Activated gamma-delta T cell (primary cell): ENCODE data around the gene MLLT6.

Experiments used
- DNase-seq: peaks from one replicate; lab custom pipeline; 2025; lab: John Stamatoyannopoulos, UW

The MLLT6 gene

DNA sequence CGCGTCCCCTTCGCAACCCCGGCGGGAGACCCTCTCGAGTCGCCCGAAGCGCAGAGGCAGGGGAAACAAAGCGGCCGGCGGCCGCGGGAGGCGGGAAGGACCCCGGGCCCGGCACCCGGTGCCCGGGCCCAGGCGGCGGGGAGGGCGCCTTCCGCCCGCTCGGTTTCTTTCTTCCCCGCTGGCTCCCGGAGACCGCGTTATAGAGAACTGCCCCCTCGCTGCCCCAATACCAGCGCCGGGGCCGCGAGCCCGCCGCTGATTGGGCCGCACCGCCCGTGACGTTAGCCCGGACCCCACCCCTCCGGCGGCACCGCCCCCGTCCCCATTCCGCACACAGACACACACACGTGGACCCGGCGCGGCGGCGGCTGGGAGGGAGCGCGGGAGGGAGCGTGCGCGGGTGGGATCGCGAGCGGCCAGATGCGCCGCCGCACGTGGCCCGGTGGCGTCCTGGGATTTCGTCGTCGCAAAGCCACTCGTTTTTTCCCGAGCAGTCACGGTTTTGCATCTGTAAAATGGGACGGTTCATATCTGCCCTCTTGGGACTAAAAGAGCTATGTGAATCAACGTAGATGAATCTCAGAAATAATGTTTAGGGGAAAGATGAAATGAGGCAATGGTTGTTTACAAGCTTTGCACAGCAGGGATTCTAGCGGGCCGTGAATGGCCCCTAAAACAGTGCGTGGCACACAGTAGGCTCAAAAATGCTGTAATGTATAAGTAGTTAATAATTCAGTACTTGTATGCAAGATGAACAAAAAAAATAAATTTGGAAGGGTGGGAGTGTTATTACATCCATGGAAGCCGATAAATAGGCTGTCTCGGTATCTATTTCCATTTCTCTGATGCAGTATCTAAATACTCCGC lies 30.1 kb upstream of the MLLT6 start, which contains the start of gene EPOP:
Gene EPOP, minus strand, starts transcription at position 209 of the 867 bp plus-strand sequence. CDS start 462 bp downstream, outside the sequence.
- peak; percentile 82 for DNase-seq

DNA sequence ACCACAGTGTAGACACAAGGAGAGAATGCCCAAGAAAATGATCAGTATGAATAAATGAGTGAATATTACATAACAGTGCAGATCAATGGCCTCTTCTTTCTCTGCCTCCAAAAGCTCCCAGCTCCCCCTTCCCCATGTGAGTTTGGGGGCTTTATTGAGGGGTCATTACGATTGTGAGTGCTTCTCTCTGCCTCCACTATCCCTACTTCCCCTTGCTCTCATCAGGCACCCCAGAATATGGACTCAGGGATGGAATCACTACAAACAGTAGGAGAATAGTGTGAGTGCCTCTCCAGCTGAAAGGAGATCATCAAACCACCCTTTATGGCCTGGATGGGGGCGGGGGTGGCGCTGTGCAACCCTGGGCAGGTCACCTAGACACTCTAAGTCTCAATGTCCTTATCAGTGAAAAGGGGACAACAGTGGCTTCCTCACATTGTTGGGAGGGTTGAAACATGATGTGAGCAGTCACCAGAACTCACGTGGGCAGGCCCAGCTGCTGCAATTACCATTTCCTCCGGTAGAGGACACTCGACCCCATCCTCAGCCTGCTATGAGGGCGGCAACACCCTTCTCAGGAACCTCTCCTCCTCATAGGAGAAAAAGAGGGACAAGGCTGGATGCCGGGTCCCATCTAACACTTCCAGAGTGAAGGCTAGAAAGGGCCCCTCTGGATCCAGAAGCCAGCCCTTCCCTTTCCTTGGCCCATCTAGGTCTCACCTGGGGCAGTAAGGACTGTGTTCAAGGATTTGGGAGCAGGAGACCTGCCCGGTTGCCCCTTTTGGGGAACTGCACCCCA lies 28.2 kb upstream of the MLLT6 start:
- DNase-seq: no peak

DNA sequence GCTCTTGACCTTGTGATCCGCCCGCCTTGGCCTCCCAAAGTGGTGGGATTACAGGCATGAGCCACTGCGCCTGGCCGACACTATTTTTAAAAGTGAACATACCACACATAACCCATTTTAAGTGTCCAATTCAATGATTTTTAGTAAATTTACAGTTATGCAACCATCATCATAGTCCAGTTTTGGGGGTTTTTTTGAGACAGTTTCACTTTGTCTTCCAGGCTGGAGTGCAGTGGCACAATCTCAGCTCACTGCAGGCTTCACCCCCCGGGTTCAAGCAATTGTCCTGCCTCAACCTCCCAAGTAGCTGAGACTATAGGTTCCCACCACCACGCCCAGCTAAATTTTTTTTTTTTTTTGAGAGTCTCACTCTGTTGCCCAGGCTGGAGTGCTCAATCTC lies 27.3 kb upstream of the MLLT6 start:
- DNase-seq: no peak

DNA sequence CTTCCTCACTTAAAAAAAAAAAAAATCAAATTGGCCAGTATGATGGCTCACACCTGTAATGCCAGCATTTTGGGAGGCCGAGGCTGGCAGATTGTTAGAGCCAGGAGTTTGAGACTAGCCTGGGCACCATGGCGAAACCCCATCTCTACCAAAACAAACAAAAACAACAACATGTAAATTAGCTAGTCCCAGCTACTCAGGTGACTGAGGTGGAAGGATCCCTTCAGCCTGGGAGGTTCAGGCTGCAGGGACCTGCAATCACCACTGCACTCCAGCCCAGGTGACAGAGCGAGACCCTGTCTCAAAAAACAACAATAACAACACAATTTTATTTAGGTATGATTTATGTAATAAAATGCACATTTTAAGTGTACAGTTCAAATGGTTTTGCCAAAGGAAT lies 24.0 kb upstream of the MLLT6 start:
- no peak for DNase-seq

DNA sequence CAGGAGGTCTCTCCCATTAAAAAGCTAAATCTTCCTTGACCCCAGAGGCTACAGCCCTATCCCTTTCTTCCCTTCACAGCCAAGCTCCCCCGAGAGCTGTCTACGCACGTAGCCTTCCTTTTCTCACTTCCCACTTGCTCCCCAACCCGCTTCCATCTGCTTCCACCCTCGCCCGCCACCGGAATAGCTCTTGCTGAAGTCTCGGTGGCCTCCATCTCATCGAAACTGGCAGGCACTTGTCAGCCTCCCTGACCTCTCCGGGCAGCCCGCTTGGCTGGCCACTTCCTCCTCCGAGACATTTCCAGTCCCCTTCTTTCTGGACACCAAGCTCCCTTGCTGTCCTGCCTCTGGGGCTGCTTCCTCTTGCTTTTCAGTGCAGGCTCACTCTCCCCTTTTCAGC lies 19.6 kb upstream of the MLLT6 start:
- DNase-seq: no peak

DNA sequence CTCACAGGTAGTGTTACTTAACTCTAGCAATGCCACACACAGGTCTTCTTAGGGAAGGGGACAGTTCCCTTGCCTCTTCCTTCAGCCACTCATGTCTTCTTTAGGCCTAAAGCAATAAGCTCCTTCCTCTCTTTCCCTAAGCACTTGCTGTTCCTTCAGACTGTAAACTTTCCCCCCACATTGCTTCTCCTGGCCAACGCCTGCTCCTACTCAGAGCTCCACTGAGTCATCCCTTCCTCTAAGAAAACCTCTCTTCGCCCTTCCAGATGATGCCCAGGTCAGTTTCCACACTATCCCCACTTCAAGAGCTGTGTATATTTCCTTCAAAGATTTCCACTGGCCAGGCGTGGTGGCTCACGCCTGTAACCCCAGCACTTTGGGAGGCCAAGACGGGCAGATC lies 17.8 kb upstream of the MLLT6 start:
- no peak for DNase-seq

DNA sequence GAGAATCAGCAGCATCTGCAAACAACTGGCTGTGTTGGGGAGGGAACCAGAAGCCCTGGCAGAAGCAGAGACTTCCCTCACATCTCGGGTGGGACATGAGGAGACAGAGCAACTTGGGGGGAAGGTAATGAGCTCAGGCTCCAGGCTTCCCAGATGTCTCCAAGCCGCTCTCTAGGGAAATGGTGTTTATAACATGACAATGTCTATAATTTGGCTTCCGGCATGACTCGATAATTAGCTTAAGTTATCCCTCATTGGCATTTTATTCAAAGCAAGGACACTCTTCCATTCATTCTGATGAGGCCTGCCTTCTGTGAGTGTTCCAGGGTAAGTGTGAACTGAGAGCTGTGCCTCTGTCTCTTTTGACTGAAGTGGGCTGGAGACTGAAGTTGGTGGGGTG lies 14.7 kb upstream of the MLLT6 start:
- DNase-seq: no peak

DNA sequence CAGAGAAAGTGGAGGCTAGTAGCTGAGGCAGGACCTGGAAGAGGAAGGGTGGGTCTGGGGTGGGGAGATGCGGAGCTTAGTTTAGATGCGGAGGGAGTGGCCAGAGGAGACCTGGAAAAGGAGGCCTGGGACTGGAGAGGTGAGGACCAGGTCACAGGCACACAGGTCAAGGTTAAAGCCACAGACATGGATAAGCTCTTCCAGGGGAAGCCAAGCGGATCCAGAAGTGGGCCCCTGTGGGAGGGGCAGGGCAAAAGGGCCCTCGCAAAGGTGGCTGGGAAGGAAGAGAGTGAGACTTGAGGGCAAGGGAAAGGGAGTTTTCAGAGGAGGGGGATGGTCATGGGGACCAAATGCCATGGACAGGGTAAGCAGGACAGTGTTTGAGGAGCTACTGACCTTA lies 13.9 kb upstream of the MLLT6 start:
- no peak for DNase-seq

DNA sequence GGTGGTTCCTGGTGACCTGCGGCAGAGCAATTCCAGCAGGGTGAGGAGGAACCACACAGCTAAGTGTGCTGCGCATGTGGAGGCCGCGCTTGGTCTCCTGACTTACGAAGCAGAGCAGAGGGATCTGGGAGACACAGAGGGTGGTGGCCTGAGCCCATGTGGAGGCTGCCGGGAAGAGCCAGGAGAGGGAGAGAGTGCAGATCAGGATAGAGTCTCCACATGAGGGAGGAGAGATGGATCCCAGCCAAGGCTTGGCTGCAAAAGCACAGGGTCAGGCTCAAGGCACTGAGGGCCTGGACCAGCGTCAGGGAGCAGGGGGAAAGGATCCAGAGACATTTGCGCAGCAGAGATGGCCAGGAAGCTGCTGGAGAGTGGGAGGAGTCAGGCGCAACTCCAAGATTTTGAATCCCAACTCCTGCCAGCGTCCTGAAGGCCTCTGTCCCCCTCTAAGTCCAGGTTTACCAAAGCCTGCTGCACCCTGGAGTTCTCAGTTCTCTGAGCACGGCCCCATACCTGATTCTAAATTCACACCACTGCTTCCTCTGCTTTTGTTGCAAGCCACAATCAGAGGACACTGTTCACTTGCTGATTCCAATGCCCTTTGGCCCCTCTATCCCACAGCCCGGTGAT lies 11.3 kb upstream of the MLLT6 start:
- no peak for DNase-seq

DNA sequence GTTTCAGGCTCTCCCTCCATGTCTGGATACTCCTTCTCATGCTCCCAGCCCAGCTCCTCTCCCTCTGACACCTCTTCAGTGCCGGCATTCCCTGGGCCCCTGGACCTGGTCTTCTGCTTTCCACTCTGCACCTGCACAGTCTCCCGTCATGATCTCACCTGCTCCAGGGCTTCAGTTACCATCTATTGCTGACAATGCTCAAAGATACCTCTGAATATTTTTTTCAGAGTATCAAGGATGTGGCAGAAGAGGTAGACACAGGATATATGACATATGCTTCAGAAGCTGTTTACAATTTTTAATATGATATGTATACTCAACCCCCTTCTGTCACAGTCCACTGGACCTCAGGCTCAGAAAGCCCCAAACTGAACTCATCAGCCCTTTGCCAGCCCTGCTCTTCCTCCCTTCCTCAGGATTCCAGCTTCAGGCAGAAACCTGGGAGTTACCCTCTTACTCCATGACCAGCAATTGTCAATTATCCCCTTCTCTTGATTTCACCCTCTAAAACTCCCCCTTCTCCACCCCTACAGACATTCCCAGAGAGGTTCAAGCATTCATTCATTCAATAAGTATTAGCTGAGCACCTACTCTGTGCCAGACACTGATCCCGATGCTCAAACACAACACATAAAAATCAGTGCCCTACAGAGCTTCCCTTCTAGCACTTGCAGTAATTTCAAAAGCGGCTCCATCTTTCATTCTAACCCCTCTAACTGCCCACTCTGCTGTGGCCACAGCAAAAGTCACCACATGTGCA lies 7.8 kb upstream of the MLLT6 start:
- DNase-seq: no peak

DNA sequence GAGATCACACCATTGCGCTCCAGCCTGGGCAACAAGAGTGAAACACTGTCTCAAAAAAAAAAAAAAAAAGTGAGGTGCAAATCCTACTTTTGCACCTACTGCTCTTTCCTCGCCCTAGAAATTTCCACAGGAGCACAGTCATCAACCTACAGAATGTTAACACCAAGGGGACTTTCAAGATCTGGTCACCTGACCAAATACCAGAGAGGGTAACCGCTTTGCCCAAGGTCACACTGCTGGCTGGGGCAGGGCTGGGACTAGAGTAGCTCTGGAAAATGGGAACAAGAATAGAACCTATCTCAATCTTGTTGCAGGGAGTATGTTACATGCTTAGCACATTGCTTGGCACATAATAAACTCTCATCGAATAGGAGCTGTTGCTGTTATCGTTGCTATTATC lies 6.3 kb upstream of the MLLT6 start:
- DNase-seq: no peak

DNA sequence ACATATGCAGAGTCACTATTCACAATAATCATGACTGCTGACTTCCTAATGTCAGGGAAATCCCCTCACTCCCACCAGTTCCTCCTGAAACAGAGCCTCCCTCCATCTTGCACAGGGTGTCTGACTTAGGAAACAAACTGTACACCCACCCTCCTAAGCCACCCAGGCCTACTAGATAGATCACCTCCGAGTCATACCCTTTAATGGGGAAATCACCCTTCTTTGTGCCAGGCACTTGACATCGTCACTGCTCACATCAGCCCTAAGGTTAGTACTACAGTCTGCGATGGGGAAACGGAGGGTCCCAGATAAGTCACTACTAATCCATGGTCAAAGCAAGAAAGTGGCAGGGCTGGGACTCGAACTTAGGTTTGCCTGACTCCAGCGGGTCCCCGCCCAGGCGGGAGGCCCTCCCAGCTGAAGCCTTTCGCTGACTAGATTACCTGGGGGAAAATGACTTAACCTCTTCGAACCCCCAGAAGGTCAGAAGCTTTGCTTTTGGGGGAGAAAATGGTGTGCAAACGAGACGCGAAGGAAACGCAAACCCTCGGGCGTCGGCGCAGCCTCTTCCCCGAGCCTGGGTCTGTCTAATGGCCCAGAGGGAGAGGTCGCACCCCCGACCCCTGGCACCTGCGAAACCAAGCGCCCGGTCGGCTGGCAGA lies 3.4 kb upstream of the MLLT6 start:
- no peak for DNase-seq

DNA sequence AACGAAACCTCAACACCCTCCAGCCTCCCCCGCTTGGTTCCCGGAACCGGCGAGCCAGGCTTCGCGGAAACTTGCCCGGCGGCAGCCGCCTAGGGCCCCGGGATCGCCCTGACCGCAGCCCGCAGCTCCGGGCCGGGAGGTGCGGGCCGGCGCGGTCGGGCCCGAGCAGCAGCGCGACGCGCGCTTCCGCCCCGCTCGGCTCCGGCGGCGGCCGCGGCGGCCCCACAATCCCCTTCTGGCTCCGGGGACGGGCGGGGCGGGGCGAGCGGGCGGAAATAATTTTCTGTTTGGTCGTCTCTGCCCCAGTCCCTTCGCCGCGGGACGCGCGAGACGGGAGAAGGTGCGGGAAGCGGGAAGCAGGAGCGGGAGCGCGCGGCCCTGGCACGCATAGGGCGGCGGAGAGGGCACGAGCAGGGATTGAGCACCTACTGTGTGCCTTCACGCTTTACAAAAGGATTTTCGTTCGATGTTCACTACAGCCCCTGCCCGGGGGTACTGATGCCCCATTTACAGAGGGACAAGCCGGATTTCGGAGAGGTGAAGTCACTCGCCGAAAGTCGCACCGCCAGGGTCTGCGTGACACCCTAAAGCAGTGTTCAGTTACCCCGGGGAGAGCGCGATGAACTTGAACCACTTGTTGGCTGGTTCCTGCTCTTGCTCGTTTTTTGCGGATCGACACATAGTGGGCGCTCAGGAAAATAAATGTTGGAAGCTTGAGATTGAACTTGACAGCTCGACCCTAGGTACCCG lies 2.7 kb upstream of the MLLT6 start:
- peak; percentile 81 for DNase-seq

DNA sequence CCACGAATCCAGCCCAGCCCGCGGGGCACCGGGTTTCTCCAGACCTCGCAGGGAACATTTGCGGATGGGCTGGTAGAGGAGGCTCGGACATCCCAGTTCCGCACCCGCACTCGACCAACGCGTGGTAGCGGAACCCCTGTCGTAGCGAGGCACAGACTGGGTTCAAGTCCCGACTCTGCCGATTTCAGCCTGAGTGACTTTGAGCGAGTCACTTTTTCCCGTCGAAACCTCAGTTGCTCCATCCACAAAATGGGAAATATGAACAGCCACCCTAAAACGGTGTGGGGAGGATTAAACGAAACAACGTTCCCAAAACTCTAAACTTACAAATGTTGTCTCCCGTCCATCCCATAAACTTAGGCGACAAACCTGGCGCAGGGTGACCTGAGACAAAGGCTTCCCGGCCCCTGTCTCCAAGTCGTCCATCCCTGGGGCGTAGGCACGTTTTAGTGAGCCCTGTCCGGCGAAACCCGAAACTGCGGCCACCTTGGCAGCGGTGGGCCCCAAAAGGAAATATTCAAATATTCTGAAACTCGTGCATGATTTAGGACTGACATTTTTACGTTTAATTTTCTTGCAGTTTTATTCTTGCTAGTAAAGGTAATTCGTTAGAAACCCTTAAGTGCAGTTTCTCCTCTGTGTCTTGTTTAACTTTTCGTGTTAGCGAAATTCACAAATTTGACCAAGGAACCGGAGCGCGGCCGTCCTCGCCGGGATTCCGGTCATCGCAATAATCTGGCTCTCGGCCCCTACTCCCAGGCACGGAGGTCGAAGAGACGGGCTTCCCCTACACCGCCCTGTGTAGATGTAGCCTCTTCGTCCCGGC lies 1.9 kb upstream of the MLLT6 start:
- DNase-seq: no peak

DNA sequence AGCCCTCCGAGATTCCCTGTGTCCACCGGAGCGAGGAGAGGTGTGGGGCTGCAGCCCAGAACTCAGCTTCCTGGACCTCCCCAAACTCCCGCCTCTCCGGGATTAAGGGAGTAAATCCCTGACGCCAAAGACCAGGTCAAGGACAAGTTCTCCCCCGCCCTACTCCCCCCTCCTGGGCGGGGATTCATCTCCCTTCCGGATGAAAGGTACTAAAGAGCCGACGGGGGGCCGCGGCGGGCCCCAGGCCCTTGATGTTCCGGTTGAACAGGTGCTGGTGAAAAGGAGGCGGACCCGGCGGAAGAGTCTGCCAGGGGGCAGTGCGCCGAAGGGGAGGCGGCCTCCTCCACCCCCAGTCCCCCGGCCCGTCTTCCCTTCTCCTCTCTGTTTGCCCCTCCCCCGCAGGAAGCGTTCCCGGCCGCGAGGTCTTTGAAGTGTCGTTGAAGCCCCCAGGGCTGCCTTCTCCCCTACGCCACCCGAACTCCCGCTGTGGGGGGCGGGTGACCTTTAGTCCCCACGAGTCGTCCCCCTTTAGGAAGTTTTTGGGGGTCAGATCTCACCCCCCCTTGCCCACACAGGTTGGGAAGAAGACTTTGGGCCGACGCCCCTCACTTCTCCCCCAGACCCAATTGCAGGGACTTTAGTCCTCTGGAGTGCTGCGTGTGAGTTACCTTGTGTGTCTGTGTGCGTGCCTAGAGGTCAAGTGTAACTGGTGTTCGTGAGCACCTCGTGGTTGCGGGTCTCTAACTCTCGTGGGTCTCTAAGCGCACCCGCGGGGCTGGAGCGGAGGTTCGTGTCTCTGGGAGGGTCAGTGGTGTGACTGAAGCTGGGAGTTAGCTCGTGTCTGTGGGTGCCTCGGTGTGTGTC lies 1.1 kb upstream of the MLLT6 start:
- DNase-seq: peak; percentile 47

DNA sequence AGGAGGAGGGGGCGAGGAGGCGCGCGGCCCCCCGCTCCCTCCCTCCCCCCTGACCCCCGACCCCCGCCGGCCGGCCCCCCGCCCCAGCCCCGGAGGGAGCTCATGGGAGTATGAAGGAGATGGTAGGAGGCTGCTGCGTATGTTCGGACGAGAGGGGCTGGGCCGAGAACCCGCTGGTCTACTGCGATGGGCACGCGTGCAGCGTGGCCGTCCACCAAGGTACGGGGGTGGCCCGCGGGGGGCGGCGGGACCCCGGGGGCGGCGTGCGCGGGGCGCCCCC lies 390 bp downstream of the MLLT6 start:
- DNase-seq: no peak

DNA sequence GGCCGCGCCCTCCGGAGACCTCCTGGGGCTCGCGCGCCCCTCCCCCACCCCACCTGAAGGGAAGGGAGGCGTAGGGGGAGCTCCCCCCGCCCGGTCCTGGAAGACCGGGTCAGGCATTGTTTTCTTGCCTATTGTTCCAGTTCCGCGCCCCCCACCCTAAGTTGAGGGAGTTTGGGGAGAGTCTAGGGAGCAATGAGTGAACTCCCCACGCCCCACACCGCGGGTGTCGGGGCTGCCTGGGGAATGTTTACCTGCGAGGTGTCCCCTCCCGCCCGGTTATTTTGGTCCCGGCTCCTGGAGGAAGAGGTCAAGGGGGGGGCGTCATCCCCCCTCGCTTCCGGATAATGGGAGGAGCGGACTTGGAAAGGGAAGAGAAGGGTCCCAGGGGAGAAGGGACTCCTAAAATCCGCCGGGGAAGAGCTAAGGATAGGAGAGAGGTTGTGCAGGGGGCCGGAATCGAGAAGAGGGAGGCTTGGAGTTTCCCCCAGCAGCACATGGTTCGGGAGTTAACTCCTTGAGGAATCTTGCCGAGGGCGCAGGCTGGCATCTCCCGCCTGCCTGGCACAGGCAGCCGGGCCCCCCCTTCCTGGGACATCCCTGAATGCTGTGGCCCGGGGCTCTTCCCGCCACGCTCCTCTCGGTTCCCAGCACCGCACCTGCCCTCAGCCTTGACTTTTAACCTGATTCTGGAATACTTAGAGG lies 881 bp downstream of the MLLT6 start:
- no peak for DNase-seq

DNA sequence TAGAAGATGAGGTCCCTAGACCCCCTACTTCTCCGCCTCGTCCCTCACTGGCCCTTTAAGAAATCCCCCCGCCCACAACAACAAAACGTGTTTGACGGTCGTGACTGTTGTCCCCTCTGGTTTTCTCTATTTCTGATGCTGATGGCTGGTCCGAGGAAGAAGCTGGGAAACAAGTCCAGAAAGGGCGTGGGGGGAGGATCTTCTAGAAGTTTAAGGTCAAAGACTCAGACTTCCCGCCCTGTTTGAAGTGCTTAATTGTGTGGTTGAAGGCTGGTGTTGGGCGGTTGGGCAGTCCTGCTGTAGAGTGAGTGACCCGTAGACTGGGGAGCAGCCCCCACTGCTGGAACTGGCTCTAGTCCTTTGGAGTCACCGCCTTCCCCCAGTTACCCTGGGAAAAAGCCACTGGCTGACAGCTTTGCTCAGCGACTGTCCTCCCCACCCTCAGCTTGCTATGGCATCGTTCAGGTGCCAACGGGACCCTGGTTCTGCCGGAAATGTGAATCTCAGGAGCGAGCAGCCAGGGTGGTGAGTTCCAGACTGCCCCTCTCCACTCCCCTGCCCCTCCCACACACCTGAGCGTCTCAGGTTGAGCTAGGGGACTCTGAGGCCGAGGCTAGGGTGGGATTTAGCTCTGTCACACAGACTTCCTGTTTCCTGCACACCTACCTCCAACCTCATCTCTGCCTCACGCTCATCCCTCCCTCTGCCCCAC lies 1.6 kb downstream of the MLLT6 start:
- no peak for DNase-seq
